Lung (tissue), 12 donors: Measurements from ENCODE around the gene SLC23A2. TPM values are rescaled to one million over a fixed set of nuclear protein-coding genes. Genes with fewer than 3 reads are reported as not detected.
A peak's percentile ranks its signal among the peaks of the same experiment; 100 is the strongest.

ENCODE experiments used
- ATAC-seq: fragments of 200-7000 bp; cut with Tn5 transposase; one replicate; pipeline ENCODE4 v1.9.1; 2020; ENCODE audit warnings: moderate number of reproducible peaks; ENCODE audit not compliant: insufficient read depth, low FRiP score
- DNase-seq, 3 donors: peaks; one replicate each; pipeline ENCODE4 v3.0.0-alpha.2; 2013 to 2017
- H3K27ac ChIP-seq, 2 donors: one replicate each; pipeline ENCODE4 v1.5.1; 2013; ENCODE audit warnings: mild to moderate bottlenecking in 2 of 2, moderate library complexity in 2 of 2, control low read depth in 1 of 2, inconsistent platforms in 1 of 2, low read depth in 1 of 2, low read length in 1 of 2
- H3K27me3 ChIP-seq, 3 donors: one replicate each; pipeline ENCODE4 v1.5.1; 2013; ENCODE audit warnings: low read length in 2 of 3; ENCODE audit not compliant: control insufficient read depth in 3 of 3, insufficient read depth in 3 of 3
- H3K36me3 ChIP-seq, 4 donors: one replicate each; pipeline ENCODE4 v1.5.1; 2013; ENCODE audit warnings: low read length in 4 of 4, mild to moderate bottlenecking in 1 of 4, moderate library complexity in 1 of 4; ENCODE audit not compliant: control insufficient read depth in 4 of 4, insufficient read depth in 4 of 4
- H3K4me1 ChIP-seq, 5 donors: one replicate each; pipeline ENCODE4 v1.5.1; 2013; ENCODE audit warnings: low read length in 5 of 5, mild to moderate bottlenecking in 2 of 5, moderate library complexity in 1 of 5; ENCODE audit not compliant: control insufficient read depth in 5 of 5, insufficient read depth in 5 of 5
- H3K4me3 ChIP-seq: one replicate; pipeline ENCODE4 v1.5.1; 2013; ENCODE audit warnings: mild to moderate bottlenecking, control low read depth, moderate library complexity
- H3K9ac ChIP-seq, 2 donors: one replicate each; pipeline ENCODE4 v1.5.1; 2013; ENCODE audit warnings: low read length in 2 of 2, control low read depth in 1 of 2; ENCODE audit not compliant: insufficient read depth in 1 of 2
- H3K9me3 ChIP-seq, 4 donors: one replicate each; pipeline ENCODE4 v1.5.1; 2013; ENCODE audit warnings: low read length in 3 of 4, mild to moderate bottlenecking in 1 of 4, moderate library complexity in 1 of 4; ENCODE audit not compliant: control insufficient read depth in 4 of 4, insufficient read depth in 3 of 4
- WGBS, 2 donors: extraction: QIAGEN DNeasy Blood & Tissue Kit; methylation state at CpG; one replicate each; pipeline ENCODE4 v1.1.7; 2013; 5-methylcytosine and 5-hydroxymethylcytosine counted together
- polyA plus RNA-seq, 2 donors: library from polyadenylated mRNA; stranded (reverse); fragments of 200-250 nt; gene quantifications; one replicate each; pipeline ENCODE4 v1.2.1, GENCODE V29; 2013
- total RNA-seq, 2 donors: library from RNA; depleted of rRNA in 1 of 2; stranded (reverse); fragments of >200 nt in 1 of 2; gene quantifications; one replicate each; pipeline ENCODE4 v1.2.1, GENCODE V29; 2014 to 2021
- TF ChIP-seq, protein P1 (sequence below): IDR thresholded peaks from 2 replicates; pipeline ENCODE4 v1.5.1; 2012; ENCODE audit warnings: mild to moderate bottlenecking; ENCODE audit errors: control extremely low read depth, extremely low read depth
- donor health status: control.
- donor health status: control.
- donor health status: Bipolar disorder and iron deficiency.
- donor health status: healthy.
- donor health status: DM: yes; HTN: yes; CAD: no.

SLC23A2 gene
- total and polyA plus RNA-seq, 4 donors = 6.0 to 23.5 (median 14.3) TPM

DNA sequence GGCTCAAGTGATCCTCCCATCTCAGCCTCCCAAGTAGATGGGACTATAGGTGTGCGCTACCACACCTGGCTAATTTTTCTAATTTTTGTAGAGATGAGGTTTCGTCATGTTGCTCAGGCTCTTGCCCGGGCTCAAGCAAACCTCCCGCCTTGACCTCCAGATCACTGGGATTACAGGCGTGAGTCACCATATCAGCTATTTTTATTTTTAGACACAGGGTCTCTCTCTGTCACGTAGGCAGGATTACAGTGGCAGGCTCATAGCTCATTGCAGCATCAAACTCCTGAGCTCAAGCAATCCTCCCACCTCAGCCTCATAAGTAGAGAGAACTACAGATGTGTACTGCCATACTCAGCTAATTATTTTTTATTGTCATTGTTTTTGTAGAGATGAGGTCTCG lies 41.7 kb downstream of the SLC23A2 start:
- Histone ChIP-seq H3K36me3 (no peaks in the 10 kb centered on the region), H3K4me3 (no peak overlapping the region), H3K27me3 (no peaks in the 10 kb centered on the region), H3K9ac (no peak overlapping the region), H3K27ac (no peak overlapping the region), H3K9me3 (no peaks in the 10 kb centered on the region), H3K4me1 (peaks cover 0 to 7% (median 6%) of the 10 kb centered on the region in 5 donors)
- no peak for ATAC-seq
- WGBS, 2 donors = 85 to 89% methylated on average over 7 of the region's 7 CpGs
- no peak for DNase-seq
- TF ChIP-seq, protein P1, sequence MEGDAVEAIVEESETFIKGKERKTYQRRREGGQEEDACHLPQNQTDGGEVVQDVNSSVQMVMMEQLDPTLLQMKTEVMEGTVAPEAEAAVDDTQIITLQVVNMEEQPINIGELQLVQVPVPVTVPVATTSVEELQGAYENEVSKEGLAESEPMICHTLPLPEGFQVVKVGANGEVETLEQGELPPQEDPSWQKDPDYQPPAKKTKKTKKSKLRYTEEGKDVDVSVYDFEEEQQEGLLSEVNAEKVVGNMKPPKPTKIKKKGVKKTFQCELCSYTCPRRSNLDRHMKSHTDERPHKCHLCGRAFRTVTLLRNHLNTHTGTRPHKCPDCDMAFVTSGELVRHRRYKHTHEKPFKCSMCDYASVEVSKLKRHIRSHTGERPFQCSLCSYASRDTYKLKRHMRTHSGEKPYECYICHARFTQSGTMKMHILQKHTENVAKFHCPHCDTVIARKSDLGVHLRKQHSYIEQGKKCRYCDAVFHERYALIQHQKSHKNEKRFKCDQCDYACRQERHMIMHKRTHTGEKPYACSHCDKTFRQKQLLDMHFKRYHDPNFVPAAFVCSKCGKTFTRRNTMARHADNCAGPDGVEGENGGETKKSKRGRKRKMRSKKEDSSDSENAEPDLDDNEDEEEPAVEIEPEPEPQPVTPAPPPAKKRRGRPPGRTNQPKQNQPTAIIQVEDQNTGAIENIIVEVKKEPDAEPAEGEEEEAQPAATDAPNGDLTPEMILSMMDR = no peak

DNA sequence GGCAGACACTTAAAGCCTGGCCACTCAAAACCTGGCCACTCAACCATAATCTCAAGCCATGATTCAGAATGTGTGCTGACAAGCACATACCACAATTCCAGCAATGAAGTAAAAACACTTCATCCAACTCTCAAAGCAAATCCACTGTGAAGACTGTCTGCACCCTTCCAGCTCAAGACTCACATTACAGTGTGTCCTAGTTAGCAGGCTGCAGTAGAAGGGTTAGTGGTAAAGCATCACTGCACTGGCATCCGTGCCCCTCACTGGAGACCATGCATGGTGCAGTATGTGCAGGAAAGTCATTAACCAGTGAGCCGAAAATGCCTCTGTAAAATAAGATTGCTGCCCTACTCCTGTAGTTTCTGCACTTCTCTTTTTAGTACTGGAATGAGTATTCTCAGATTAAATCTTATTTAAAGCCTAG lies 43.4 kb downstream of the SLC23A2 start:
- 67 to 78% methylated on average over 2 of the region's 2 CpGs for WGBS, 2 donors

DNA sequence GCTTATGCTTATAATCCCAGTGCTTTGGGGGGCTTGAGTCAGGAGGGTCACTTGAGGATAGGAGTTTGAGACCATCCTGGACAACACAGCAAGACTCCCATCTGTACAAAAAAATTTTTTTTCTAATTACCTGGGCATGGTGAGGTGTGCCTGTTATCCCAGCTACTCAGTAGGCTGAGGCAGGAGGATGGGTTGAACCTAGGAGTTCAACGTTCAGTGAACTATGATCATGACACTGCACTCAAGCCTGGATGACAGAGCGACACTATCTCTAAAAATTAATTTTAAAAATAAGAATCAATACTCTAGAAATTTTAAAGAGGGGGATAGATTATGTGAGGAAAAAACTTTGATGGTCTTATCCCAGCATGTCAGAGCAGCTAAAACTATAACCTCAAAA lies 44.1 kb downstream of the SLC23A2 start:
- H3K4me1 ChIP-seq = peaks cover 0 to 7% (median 6%) of the 10 kb centered on the region in 5 donors
- H3K36me3 ChIP-seq = peaks cover 0 to 4% (median 2%) of the 10 kb centered on the region in 4 donors
- TF ChIP-seq, protein P1 = no peak
- H3K9me3 ChIP-seq = no peaks in the 10 kb centered on the region
- no peak overlapping the region for H3K9ac ChIP-seq
- H3K27ac ChIP-seq = no peak overlapping the region
- H3K4me3 ChIP-seq = no peak overlapping the region
- DNase-seq (no peak), ATAC-seq (no peak)
- WGBS, 2 donors = 90 to 94% methylated on average over 2 of the region's 2 CpGs
- no peaks in the 10 kb centered on the region for H3K27me3 ChIP-seq

More for the DNA sequence above, 43.4 kb downstream of the SLC23A2 start:
- DNase-seq (no peak), ATAC-seq (peak; percentile 60)
- H3K27ac ChIP-seq = peak overlapping the region in 1 of 2 donors; percentile 20
- H3K9ac ChIP-seq = no peak overlapping the region
- H3K4me3 ChIP-seq = no peak overlapping the region
- TF ChIP-seq, protein P1 = no peak
- H3K36me3 ChIP-seq = no peaks in the 10 kb centered on the region
- H3K9me3 ChIP-seq = no peaks in the 10 kb centered on the region
- H3K27me3 ChIP-seq = no peaks in the 10 kb centered on the region
- peaks cover 0 to 7% (median 6%) of the 10 kb centered on the region in 5 donors for H3K4me1 ChIP-seq

DNA sequence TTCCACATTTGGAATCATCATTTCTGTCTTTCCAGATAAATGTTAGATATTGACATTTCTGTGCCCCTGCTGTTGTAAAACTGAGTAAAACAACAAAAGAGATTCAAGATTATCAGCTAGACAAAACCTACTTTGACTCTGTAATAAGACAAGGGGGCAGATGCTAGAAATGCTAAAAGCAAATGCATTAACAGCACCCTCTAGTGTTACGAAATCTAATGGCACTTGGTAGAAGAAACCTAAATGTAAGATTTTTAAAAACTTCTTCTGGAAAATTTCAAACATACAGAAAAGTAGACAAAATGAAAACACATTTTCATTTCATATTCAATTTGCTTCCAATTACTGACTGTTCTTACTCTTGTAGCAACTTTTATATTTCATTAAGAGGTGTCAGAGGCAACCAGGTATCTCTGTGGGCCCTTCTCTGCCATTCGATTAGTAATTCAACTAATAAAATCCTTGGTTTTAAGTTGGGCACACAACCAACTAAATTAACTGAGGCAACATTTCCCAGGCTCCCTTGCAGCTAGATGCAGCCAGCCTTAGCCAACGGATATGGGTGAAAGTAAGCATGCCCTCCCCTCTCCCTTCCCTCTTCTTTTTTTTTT lies 45.0 kb downstream of the SLC23A2 start:
- TF ChIP-seq, protein P1 = peak; percentile 60
- no peaks in the 10 kb centered on the region for H3K9me3 ChIP-seq
- H3K4me3 ChIP-seq = no peak overlapping the region
- 49 to 59% methylated on average over 3 of the region's 3 CpGs for WGBS, 2 donors
- no peak overlapping the region for H3K9ac ChIP-seq
- H3K4me1 ChIP-seq = peaks cover 0 to 2% (median 0%) of the 10 kb centered on the region in 5 donors
- peaks cover 0 to 7% (median 2%) of the 10 kb centered on the region in 4 donors for H3K36me3 ChIP-seq
- H3K27me3 ChIP-seq = no peaks in the 10 kb centered on the region
- DNase-seq (peak in 2 of 3 donors; percentile 72 to 83), ATAC-seq (no peak)
- H3K27ac ChIP-seq = no peak overlapping the region
